Activated T-cell treated with anti-CD3 and anti-CD28 coated beads for 24 hours (primary cell): ENCODE measurements around the gene SLC44A5.
"Not testable (repeated sequence)": the region's sequence is repeated elsewhere in the genome, so short reads cannot be mapped to it uniquely, and the experiment has no call there.

ENCODE experiments used
- DNase-seq: peaks from one replicate; pipeline ENCODE4 v3.0.0-alpha.2; 2020; ENCODE audit warnings: low read depth

SLC44A5 gene

GRCh38 chr1:75366595-75366994 lies 244.3 kb downstream of the SLC44A5 start:
- no peak for DNase-seq

GRCh38 chr1:75361260-75361659 lies 249.7 kb downstream of the SLC44A5 start:
- DNase-seq: no peak

- not testable (repeated sequence) for DNase-seq
Observed at GRCh38 chr1:75354267-75354666, 256.6 kb downstream of the SLC44A5 start.

- DNase-seq: no peak
Observed at GRCh38 chr1:75353051-75353450, 257.9 kb downstream of the SLC44A5 start.

GRCh38 chr1:75345538-75346292 lies 265.2 kb downstream of the SLC44A5 start:
- no peak for DNase-seq

- no peak for DNase-seq
Observed at GRCh38 chr1:75342786-75343185, 268.1 kb downstream of the SLC44A5 start.

- DNase-seq: no peak
Observed at GRCh38 chr1:75341537-75341936, 269.4 kb downstream of the SLC44A5 start.

- DNase-seq: no peak
Observed at GRCh38 chr1:75338616-75339483, 272.1 kb downstream of the SLC44A5 start.

- DNase-seq: no peak
Observed at GRCh38 chr1:75334876-75335389, 276.0 kb downstream of the SLC44A5 start.

- DNase-seq: no peak
Observed at GRCh38 chr1:75330624-75331023, 280.3 kb downstream of the SLC44A5 start.

- DNase-seq: no peak
Observed at GRCh38 chr1:75328691-75329090, 282.2 kb downstream of the SLC44A5 start.

- no peak for DNase-seq
Observed at GRCh38 chr1:75327395-75327794, 283.5 kb downstream of the SLC44A5 start.

GRCh38 chr1:75317976-75318375 lies 292.9 kb downstream of the SLC44A5 start:
- no peak for DNase-seq

- DNase-seq: no peak
Observed at GRCh38 chr1:75316230-75316629, 294.7 kb downstream of the SLC44A5 start.

- no peak for DNase-seq
Observed at GRCh38 chr1:75312620-75313019, 298.3 kb downstream of the SLC44A5 start.

GRCh38 chr1:75310067-75310466 lies 300.8 kb downstream of the SLC44A5 start:
- no peak for DNase-seq

- no peak for DNase-seq
Observed at GRCh38 chr1:75308365-75308764, 302.5 kb downstream of the SLC44A5 start.

GRCh38 chr1:75305061-75305460 lies 305.9 kb downstream of the SLC44A5 start:
- no peak for DNase-seq

GRCh38 chr1:75293270-75293669 lies 317.6 kb downstream of the SLC44A5 start:
- no peak for DNase-seq

GRCh38 chr1:75292013-75292412 lies 318.9 kb downstream of the SLC44A5 start:
- DNase-seq: no peak

GRCh38 chr1:75276385-75276784 lies 334.5 kb downstream of the SLC44A5 start:
- DNase-seq: no peak

- no peak for DNase-seq
Observed at GRCh38 chr1:75275631-75276030, 335.3 kb downstream of the SLC44A5 start.

GRCh38 chr1:75274920-75275506 lies 335.9 kb downstream of the SLC44A5 start:
- DNase-seq: no peak
